NCI-H146 treated with DMSO at 0.1 percent for 48 hours (cell line): Measurements from ENCODE around the gene MYO1C.
A peak's percentile ranks its signal among the peaks of the same experiment; 100 is the strongest.
"Not testable (repeated sequence)": the region's sequence is repeated elsewhere in the genome, so short reads cannot be mapped to it uniquely, and the experiment has no call there.

Experiments
- DNase-seq: peaks from one replicate; lab custom pipeline; 2025; ENCODE audit not compliant: unreplicated experiment; lab: John Stamatoyannopoulos, UW

Gene MYO1C, protein sequence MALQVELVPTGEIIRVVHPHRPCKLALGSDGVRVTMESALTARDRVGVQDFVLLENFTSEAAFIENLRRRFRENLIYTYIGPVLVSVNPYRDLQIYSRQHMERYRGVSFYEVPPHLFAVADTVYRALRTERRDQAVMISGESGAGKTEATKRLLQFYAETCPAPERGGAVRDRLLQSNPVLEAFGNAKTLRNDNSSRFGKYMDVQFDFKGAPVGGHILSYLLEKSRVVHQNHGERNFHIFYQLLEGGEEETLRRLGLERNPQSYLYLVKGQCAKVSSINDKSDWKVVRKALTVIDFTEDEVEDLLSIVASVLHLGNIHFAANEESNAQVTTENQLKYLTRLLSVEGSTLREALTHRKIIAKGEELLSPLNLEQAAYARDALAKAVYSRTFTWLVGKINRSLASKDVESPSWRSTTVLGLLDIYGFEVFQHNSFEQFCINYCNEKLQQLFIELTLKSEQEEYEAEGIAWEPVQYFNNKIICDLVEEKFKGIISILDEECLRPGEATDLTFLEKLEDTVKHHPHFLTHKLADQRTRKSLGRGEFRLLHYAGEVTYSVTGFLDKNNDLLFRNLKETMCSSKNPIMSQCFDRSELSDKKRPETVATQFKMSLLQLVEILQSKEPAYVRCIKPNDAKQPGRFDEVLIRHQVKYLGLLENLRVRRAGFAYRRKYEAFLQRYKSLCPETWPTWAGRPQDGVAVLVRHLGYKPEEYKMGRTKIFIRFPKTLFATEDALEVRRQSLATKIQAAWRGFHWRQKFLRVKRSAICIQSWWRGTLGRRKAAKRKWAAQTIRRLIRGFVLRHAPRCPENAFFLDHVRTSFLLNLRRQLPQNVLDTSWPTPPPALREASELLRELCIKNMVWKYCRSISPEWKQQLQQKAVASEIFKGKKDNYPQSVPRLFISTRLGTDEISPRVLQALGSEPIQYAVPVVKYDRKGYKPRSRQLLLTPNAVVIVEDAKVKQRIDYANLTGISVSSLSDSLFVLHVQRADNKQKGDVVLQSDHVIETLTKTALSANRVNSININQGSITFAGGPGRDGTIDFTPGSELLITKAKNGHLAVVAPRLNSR

DNA sequence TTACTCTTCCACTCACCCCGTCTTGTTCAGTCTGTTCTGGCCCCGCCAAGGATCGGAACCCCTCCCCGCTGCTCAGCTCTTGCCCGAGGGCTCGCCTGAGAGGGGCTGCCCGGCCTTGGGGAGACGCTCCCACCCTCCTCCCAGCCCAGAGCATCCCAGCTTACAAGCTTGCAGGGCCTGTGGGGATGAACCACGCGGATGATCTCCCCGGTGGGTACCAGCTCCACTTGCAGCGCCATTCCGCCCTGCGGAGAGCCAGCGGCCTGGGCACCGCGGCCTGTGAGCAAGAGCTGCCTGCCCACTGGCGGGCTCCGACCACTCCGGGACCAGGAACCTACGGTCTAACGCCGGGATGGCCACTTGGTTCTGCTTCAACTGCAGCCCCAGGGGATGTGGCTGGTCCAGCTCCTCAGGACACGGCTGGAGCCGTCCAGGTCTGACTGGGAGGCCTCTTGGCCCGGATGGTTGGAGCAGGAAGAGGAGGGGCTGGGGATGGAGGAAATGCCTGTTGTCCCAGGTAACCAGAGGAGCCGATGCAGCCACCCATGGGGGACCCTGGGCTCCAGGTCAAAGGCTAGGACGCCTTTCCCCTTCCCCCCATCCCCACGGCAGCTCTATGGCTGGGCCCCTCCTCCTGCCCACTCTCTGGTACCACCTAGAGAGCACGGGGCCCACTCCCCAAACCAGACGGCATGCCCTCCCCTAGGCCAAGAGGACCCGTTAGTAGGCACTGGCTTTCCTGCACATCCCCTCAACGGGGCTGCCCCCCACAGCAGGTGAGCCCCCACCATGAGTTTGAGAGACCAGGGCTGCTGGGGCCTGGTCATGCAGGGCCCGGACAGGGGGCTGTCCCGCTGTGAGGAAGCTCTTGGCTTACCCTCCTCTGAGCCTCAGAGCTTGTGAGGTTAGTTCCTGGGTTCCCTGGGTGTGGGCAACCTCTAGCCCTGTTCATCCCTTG, at the start of gene MYO1C:
TSS of gene MYO1C (minus strand) at position 438 of the 958 bp plus-strand sequence. CDS start at position 239, 199 bp downstream.
- no peak for DNase-seq

DNA sequence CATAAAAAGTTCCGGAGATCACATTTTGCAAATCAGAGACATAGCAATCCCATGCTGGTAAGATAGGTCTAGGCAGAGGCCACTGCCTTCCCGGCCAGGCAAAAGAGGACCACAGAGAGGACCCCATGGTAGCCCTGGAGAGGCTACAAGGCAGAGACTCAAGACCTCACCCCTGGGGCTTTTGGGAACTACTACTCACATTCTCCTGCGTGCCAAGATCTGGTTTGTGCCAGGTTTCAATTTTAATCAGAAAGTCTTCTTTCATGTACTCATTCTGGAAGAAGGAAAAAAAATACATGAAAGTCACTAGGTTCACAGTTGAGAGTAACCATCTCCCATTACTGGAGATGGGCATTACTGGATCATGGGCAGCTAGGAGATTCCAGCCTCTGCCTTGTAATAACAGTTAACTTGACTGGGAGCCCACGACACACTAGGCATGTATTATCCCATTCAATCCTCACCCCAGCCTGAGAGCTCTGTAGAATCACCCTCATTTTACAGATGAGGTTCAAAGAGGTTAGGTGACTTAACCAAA, 49.0 kb upstream of the MYO1C start:
- DNase-seq: no peak

DNA sequence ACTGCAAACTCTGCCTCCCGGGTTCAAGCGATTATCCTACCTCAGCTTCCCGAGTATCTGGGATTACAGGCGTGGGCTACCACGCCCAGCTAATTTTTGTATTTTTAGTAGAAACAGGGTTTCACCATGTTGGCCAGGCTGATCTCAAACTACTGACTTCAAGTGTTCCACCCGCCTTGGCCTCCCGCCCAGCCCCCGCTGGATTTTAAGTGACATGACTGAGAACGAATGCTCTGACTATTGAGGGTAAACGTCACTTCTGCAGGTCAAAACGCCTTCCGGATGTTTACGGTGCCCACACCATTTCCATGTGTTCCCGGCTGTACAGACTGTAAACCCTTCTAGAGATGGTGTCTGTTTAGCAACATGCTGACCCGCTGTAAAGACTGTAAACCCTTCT, 47.3 kb upstream of the MYO1C start:
- no peak for DNase-seq

DNA sequence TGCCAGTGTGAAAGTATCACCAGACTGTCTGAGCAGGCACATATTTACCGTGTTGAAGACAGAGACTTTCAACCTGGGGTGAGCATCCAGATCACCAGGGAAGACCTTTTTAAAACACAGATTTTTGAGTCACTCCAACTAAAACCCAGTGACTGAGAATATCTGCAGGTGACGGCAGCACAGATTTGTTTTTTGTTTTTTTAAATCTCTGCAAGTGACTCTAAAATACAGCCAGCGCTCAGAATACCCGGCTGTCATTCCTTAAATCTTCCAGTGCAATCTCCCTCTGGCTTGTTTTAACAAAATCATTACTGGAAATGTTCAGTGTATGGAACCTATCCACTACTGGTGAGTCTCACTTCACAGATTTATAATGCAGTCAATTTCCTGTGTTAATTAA, 43.3 kb upstream of the MYO1C start:
- no peak for DNase-seq

DNA sequence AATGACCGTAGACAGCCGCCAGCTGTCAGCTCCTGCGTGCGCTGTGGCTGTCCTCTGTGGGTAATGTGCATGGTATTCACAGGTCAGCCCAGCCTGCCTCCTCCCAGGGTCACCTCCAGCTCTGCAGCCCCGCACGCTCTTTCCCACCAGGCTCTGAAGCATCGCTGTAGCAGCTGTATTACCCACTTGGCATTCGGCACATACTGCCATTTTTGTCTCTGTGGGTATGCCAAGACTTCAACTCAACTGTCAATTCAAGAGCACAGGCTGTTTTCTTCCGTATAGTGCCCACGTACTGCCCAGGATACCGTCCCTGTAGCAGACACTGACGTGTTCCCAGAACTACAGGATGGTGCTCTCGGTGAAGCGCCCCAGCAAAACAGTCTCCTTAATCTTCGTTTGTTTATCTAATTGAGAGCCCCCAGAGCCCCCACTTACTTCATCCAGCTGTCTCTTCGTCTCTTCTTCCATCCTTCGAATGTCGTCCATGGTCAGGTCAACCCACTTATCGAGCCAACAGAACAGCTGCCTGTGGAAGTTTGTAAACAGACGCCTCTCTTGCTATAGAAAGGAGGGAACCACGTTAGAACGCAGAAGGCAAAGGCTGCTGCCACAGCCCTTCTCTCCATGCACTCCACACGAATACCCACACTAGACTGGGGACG, 41.3 kb upstream of the MYO1C start:
- no peak for DNase-seq

DNA sequence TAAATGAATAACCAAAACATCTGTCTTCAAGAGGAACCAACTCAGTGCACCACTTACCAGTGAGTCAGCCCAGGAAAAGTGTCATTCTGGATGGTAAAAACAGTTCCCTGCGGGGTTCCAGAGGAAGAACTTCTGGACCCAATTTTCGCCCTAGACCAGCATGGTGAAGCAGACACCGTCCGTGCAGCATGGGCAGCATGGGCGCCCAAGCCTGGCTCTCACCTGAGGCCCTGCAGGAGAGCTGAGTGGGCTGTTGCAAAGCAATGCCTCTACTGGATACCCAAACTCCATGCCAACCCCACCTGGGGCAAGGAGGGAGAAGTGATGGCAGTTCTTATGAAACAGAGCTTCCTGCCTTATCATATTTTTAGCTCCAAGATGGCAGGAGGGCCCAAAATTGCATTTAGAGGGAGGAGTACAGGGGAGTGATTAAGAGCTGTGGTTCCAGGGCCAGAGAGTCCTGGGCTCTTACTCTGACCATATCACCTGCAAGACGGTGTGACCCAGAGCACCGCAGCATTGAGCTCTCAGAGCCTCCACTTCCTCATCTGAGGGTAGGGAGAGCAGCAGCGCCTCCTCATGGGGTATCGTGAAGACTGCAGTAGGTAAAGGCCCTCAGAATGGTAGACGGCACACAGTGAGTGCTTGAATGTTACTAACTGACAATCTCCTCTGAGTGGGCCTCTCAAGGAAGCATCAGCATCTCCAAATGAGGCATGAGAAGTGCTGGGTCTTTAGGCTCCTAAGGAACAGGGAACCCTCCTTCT, 40.5 kb upstream of the MYO1C start:
- no peak for DNase-seq

DNA sequence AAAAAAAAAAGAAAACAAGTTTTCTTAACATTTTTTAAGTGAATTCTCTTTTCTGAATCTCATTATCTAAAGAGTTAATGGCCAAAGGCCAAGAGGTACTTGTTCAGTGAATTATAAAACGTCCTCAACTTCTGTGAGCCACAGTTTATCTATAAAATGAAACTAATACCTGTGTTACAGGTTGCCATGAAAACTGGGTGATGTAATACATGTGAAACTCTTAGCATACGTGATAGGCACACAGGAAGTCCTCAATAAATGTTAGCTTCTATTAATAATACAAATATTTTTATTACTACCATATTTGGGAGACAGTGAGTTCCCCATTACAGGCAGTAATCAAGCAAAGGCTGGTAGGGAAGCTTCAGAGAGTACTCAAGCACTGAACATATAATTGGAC, 37.4 kb upstream of the MYO1C start:
- DNase-seq: no peak

DNA sequence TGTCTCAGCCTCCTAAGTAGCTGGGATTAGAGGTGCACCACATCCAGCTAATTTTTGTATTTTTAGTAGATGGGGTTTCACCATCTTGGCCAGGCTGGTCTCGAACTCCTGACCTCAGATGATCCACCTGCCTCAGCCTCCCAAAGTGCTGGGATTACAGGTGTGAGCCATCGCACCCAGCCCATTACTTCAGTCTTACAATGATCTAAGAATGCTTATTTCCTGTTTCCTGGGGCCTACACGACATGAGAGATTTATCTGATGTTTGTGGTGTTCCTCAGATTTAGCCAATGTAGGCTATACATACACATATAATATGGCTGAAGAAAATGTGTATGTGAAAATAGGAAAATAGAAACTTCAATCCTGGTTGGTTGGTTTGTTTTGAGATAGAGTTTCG, 34.4 kb upstream of the MYO1C start:
- not testable (repeated sequence) for DNase-seq

DNA sequence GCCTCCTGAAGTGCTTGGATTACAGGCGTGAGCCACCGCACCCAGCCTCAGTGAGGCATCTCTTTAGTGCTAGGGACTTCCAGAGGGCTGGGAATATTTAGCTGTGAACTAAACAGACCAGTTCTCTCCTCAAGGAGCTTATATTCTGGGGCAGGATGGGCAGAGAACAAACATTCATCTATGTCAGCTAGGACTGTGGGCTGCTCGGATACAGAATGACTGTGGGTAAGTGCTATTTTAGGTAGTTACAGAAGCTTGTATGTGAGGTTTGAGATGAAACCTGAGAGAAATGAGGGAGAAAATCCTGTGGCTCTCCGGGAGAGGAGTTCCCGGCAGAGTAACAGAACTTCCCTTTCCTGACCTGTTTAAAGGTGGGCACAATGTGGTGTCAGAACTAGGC, 30.1 kb upstream of the MYO1C start:
- DNase-seq: no peak

DNA sequence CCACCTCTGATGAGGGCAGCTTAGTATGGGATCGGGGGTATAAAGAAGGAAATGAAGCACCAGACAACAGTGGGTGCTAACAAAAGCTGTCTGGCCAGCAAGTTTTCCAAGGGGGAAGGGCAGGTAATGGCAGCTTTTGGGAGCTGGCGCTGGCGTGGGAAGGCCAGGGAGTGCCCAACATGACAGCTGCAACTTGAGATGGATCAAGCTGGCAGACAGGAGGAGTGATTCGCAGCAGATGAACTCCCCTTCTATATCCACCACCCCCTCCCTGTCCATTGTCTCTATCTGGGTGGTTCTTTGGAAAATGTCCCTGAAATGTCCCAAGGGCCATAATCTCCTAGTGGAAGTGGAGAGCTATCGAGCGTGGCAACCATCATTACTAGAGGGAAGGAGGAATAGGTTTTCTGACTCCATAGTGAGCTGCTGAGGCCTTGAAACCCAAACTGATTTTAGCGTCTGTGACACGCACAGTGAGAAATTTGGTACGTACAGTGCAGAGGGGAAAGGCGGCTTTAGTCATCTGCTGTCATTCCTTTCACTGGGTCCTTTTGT, 28.7 kb upstream of the MYO1C start:
- no peak for DNase-seq

DNA sequence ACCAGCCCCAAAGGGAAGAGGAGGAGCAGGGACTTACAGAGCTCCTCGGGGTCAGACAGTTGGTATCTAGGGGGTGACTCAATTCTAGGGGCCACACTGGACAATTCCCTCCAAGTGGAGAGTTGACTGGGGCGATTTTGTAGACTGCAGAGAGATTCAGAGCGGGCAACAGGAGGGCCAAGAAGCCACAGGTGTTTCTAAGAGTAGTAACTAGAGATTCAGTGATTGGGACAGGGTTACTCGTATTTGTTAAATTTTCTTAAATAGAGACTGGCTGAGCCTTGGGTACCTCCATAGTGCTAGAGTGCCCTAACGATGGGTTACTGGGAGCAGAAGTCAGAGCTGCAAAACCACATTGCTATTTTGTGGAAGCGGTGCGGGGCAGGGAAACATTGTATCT, 27.2 kb upstream of the MYO1C start:
- DNase-seq: no peak

DNA sequence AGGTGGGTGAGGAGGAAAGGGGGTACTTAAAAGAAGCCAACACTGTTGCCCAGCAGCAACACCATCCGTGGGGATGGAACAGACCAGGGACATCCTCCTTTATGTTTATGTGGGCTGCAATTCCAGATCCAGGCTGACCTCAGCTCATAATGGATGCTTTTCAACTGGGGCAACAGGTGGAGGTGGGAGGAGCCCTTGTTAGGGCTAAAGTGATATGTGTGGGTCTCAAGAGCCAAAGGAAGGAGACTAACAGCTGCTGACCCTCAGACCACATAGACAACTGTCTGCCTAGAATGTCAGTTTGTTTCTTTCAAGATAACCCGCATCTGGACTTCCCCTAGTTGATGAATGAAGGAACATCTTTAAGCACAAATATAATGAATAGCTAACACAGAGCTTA, 25.9 kb upstream of the MYO1C start:
- no peak for DNase-seq

DNA sequence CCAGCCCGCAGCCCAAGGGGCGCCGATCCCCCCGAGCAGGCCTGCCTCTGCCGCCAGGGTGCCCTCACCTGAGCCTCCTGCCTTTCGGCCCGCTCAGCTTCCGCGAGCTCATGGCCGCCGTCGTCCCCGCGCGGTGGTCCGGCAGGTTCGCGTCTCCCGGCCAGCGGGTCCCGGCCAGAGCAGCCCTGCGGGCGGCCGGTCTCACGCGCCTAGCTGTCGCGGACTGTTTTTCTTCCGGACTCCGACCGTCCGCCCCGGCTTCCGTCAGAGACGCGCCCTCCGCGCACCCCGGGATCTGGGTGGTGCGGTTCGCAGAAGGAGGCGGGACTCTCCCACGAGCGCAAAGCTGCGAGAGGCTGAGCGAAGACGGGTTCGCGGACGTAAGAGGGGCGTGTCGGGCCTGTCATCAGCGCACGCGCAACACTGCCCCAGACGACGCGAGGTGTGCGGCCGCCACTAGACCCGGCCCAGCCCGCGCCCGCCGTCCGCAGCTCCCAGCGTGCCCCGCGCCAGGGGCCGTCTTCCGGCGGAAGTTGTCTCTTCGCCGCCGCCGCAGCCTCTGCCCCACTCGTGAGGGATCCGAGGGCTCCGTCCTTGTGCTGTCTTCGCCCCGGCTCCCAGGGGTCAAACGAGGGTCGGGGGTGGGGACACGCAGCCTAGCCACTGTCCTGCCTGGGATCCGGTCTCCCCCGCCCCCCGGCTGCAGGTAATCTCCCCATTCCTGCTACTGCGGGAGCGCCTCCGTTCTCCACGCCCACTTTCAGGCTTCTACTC, 24.1 kb upstream of the MYO1C start, which contains the start of gene INPP5K:
TSS of gene INPP5K (minus strand) at position 225 of the 774 bp plus-strand sequence. CDS start at position 112, 113 bp downstream.
- peak; percentile 94 for DNase-seq

DNA sequence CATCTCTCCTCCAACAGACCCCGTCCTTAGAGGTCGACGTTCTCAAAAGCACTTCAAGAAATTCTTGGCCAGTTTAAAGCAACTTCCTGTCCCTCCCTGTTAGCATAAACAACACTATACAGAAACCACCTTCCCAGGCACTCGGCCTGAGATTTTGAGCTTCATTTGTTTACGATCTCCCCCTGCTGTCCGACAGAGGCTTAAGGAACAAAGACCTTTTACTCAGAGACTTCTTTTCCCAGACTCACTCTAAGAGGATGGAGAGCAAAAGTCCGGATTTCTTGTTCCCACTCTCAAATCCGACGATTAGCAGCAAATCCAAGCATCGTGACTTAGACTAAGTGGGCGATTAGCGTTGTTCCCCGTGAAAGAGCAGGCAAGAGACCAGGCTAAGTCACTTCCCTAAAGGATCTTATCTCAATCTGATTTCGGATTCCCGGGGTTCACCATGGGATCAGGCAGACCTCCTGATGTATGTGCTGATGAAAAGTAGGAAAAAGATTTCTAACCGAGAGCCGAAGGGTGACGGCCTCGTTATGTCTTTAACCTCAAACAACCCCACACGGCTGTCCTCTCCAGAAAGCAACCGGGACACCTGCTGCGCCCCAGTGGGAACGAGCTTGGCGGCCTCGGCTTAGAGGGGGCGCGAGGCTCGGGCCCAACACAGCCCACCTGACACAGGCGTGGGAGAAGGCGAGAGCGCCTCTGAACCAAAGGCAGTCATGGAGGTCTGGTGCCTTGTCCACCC, 23.3 kb upstream of the MYO1C start:
- DNase-seq: peak; percentile 18

DNA sequence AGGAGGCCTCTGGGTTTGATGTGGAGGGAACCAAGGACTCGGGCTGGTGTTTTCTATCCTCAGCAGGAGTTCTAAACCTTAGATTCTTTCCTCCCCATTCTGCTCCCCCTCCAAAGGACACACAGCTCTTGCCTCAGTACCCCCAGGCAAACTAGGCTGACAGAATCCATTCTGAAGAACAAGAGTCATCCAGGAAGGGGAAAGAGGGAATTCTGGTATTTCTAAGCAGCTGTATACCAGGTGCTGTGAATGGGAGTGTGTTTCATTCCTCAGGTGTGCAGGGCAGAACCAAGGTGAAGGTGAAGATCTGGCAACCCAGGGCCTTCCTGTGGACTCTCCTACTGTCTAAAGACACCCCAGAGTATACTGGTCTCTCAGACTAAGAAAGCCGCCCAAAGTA, 19.9 kb upstream of the MYO1C start:
- no peak for DNase-seq

DNA sequence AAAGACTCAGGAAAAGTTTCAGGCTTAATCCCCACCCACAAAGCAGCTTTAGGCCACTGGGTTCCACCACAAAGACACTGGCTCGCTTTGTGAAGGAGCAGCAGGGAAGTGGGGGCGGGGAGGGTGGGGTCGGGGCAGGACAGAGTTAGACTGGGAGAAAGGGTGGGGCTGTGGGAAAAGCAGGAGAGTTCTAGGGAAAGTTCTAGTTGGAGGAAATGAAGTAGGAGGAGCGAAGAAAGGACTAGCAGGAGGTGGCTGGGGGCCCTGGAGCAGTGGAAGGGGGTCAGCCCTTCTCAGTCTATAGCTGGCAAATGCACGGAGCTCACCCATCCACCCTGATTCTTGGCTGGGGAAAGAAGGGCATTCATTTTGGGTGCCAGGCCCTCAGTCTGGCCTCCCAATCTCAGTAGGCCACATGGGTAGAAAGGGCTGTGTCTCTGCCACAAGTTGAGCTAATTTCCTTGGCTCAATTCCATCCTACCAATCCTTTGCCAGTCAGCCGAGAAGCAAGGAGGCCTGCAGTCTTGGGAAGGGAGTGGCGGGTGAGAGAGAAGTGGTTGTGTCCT, 19.4 kb upstream of the MYO1C start:
- no peak for DNase-seq

DNA sequence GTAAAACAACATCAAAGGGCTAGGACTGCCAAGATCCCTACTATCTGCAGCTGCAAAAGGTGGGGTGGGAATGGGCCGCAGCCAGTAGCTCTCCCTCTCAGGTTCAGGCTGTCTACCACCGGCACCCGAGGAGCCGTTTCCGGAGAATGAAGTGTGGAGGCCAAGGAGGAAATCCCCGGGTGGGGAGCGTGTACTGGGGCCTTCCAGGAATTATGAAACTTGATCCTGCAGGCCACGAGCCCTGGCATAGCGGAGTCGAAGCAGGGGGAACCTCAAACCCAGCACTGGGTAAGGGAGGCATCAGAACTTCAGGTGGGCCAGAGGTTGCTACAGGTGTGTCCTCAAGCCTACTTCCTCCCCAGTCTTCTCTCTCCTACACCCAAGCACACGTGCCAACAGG, 18.8 kb upstream of the MYO1C start:
- no peak for DNase-seq
